HepG2 (cell line): ENCODE data around the gene RPS6KA2. TPM values are rescaled to one million over a fixed set of nuclear protein-coding genes. Genes with fewer than 3 reads are reported as not detected.

Source experiments
- CENPT ChIP-seq: sonication (generic); formaldehyde crosslinking; IDR thresholded peaks from 2 replicates; pipeline ENCODE4 v1.8.0; 2022; ENCODE audit warnings: low read depth, mild to moderate bottlenecking, moderate library complexity, missing genetic modification reagents
- FOXP1 ChIP-seq, 2 experiments: fragments of 450-650 bp in 1 of 2; IDR thresholded peaks; 2 replicates each; pipeline ENCODE4 v1.6.1; 2017 to 2018; ENCODE audit warnings: antibody characterized with exemption in 1 of 2
- ISL2 ChIP-seq: sonication (generic); formaldehyde crosslinking; IDR thresholded peaks from 2 replicates; pipeline ENCODE4 v1.5.0; 2020; ENCODE audit warnings: missing genetic modification reagents
- JUN ChIP-seq: sonication (generic); formaldehyde crosslinking; IDR thresholded peaks from 2 replicates; pipeline ENCODE4 v1.4.0; 2020; ENCODE audit warnings: mild to moderate bottlenecking, missing genetic modification reagents
- KDM1A ChIP-seq: IDR thresholded peaks from 2 replicates; pipeline ENCODE4 v1.6.1; 2016; ENCODE audit warnings: missing compliant biosample characterization
- MAFK ChIP-seq, 2 experiments: IDR thresholded peaks in 1 of 2; conservative IDR thresholded peaks in 1 of 2; 2 replicates each; pipeline ENCODE4 v1.6.1; 2011; ENCODE audit warnings: improper control_type of control experiment in 2 of 2, low read length in 2 of 2
- NR2F6 ChIP-seq, 2 experiments: IDR thresholded peaks; 2 replicates each; pipeline ENCODE4 v1.6.1; 2016; ENCODE audit warnings: antibody characterized with exemption in 1 of 2, mild to moderate bottlenecking in 1 of 2
- PHF5A ChIP-seq: IDR thresholded peaks from one replicate; pipeline ENCODE4 v1.6.1; 2018; ENCODE audit warnings: low read depth, missing genetic modification reagents; ENCODE audit not compliant: unreplicated experiment
- POLR2AphosphoS5 ChIP-seq: IDR thresholded peaks from 2 replicates; pipeline ENCODE4 v1.6.1; 2012; ENCODE audit warnings: low read depth, low read length
- PTBP1 ChIP-seq: fragments of 200-400 bp; formaldehyde crosslinking; IDR thresholded peaks from 2 replicates; pipeline ENCODE4 v1.6.1; 2018; ENCODE audit warnings: low read length, low read depth; ENCODE audit not compliant: poor library complexity, severe bottlenecking
- RELA ChIP-seq: sonication (generic); formaldehyde crosslinking; IDR thresholded peaks from 2 replicates; pipeline ENCODE4 v1.4.0; 2020; ENCODE audit warnings: missing genetic modification reagents
- SALL1 ChIP-seq: sonication (generic); formaldehyde crosslinking; IDR thresholded peaks from 2 replicates; pipeline ENCODE4 v1.8.0; 2022; ENCODE audit warnings: mild to moderate bottlenecking, missing genetic modification reagents
- SALL2 ChIP-seq: sonication (generic); formaldehyde crosslinking; IDR thresholded peaks from 2 replicates; pipeline ENCODE4 v1.8.1; 2023; ENCODE audit warnings: mild to moderate bottlenecking, missing genetic modification reagents, inconsistent platforms
- SOX6 ChIP-seq, 2 experiments: fragments of 450-650 bp in 1 of 2; sonication (generic) in 1 of 2; formaldehyde crosslinking in 1 of 2; IDR thresholded peaks; 2 replicates each; pipeline versions ENCODE4 v1.4.0 to v1.6.1; 2017 to 2020; ENCODE audit warnings: antibody characterized with exemption in 1 of 2, mild to moderate bottlenecking in 1 of 2, missing genetic modification reagents in 1 of 2
- SRF ChIP-seq: IDR thresholded peaks from 2 replicates; pipeline ENCODE4 v1.6.1; 2011; ENCODE audit warnings: mild to moderate bottlenecking, low read depth, low read length, moderate library complexity
- TBL1XR1 ChIP-seq: fragments of 150-350 bp; IDR thresholded peaks from 2 replicates; pipeline ENCODE4 v1.6.1; 2014; ENCODE audit warnings: borderline replicate concordance, low read length; ENCODE audit not compliant: partially characterized antibody
- ZNF256 ChIP-seq: sonication (generic); formaldehyde crosslinking; conservative IDR thresholded peaks from 2 replicates; pipeline ENCODE4 v1.4.0; 2020; ENCODE audit warnings: missing genetic modification reagents
- ZNF75D ChIP-seq: sonication (generic); formaldehyde crosslinking; IDR thresholded peaks from 2 replicates; pipeline ENCODE4 v1.8.1; 2023; ENCODE audit warnings: missing genetic modification reagents, mild to moderate bottlenecking, borderline replicate concordance
- polyA plus RNA-seq, 8 experiments: library from polyadenylated mRNA; depleted of rRNA in 3 of 8; stranded (reverse) in 7 of 8; unstranded in 1 of 8; fragments of >200 nt; fragmentation: Illumina TruSeq in 4 of 8; extraction: Trizol in 4 of 8; gene quantifications; 2 replicates each; pipeline versions ENCODE4 v1.2.1 to v1.2.3, GENCODE V29; 2011 to 2016; ENCODE audit warnings: low read depth in 4 of 8, missing spikeins in 1 of 8, mixed read lengths in 1 of 8; ENCODE audit not compliant: insufficient read depth in 1 of 8
- total RNA-seq, 5 experiments: library from RNA; depleted of rRNA; stranded (reverse); fragments of >200 nt; fragmentation: Illumina TruSeq; extraction: Trizol; gene quantifications; 2 replicates each; pipeline ENCODE4 v1.2.3, GENCODE V29; 2016; ENCODE audit warnings: low read depth in 1 of 5
- TF ChIP-seq, protein P1 (sequence below): sonication (generic); formaldehyde crosslinking; IDR thresholded peaks from 2 replicates; pipeline ENCODE4 v1.4.0; 2020; ENCODE audit warnings: missing genetic modification reagents
- TF ChIP-seq, protein P2 (sequence below): sonication (generic); formaldehyde crosslinking; IDR thresholded peaks from 2 replicates; pipeline ENCODE4 v1.4.0; 2020; ENCODE audit warnings: mild to moderate bottlenecking, low read depth, missing genetic modification reagents
- TF ChIP-seq, protein P3 (sequence below): IDR thresholded peaks from 2 replicates; pipeline ENCODE4 v1.6.1; 2012; ENCODE audit warnings: inconsistent platforms
- TF ChIP-seq, protein P4 (sequence below): sonication (generic); formaldehyde crosslinking; IDR thresholded peaks from 2 replicates; pipeline ENCODE4 v1.5.1; 2020; ENCODE audit warnings: mild to moderate bottlenecking, missing genetic modification reagents, moderate library complexity

Gene RPS6KA2
- total and polyA plus RNA-seq, 2 of the 13 experiments (the other 11 are each of a cell fraction or from before 2014, with no cell fraction given), result 0.22 to 0.38 TPM

DNA sequence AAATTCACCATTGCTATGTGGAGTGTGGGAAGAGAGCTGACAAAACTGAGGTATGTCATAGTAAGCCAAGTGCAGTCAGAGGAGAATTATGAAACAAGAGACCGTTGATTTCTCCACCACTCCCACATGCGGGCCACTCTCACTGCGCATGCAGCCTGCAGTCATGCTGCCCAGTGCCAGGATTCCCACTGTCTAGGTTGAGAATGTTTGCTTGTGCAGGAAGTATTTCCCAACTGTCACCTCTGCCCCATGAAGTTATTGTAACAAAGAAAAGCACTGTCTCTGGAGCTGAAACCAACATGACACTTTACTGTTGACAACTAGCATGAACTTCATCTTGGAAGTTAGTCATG lies 266.0 kb downstream of the RPS6KA2 start (continued):
- TF ChIP-seq, protein P1, sequence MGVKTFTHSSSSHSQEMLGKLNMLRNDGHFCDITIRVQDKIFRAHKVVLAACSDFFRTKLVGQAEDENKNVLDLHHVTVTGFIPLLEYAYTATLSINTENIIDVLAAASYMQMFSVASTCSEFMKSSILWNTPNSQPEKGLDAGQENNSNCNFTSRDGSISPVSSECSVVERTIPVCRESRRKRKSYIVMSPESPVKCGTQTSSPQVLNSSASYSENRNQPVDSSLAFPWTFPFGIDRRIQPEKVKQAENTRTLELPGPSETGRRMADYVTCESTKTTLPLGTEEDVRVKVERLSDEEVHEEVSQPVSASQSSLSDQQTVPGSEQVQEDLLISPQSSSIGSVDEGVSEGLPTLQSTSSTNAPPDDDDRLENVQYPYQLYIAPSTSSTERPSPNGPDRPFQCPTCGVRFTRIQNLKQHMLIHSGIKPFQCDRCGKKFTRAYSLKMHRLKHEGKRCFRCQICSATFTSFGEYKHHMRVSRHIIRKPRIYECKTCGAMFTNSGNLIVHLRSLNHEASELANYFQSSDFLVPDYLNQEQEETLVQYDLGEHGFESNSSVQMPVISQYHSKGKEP (CRISPR knock-in tag), result peak; percentile 92; the same call in 1 of the 2 replicates
- TF ChIP-seq, protein P2, sequence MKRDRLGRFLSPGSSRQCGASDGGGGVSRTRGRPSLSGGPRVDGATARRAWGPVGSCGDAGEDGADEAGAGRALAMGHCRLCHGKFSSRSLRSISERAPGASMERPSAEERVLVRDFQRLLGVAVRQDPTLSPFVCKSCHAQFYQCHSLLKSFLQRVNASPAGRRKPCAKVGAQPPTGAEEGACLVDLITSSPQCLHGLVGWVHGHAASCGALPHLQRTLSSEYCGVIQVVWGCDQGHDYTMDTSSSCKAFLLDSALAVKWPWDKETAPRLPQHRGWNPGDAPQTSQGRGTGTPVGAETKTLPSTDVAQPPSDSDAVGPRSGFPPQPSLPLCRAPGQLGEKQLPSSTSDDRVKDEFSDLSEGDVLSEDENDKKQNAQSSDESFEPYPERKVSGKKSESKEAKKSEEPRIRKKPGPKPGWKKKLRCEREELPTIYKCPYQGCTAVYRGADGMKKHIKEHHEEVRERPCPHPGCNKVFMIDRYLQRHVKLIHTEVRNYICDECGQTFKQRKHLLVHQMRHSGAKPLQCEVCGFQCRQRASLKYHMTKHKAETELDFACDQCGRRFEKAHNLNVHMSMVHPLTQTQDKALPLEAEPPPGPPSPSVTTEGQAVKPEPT, result no peak
- TF ChIP-seq SOX6 (IDR thresholded peaks at IDR 0.05) (no peak), SOX6 (CRISPR knock-in tag; IDR thresholded peaks at IDR 0.05) (peak; percentile 98), ISL2 (CRISPR knock-in tag) (peak; percentile 95), SALL2 (CRISPR knock-in tag) (peak; percentile 97), ZNF75D (no peak), JUN (peak; percentile 80; the same call in 1 of the 2 replicates), POLR2AphosphoS5 (peak; percentile 71), TBL1XR1 (peak; percentile 95), ZNF256 (peak; percentile 96), PHF5A (peak; percentile 89), RELA (no peak), CENPT (CRISPR knock-in tag) (no peak), PTBP1 (no peak), KDM1A (CRISPR knock-in tag) (no peak), MAFK (conservative IDR thresholded peaks at IDR 0.05 in 1 of 2, IDR thresholded peaks at IDR 0.05 in 1 of 2; ENCODE audit: low read length in 2 of 2) (peak; percentile 11 to 35; a peak in 2 of 4 replicates), NR2F6 (IDR thresholded peaks at IDR 0.05) (peak; percentile 99), NR2F6 (CRISPR knock-in tag; IDR thresholded peaks at IDR 0.05) (peak; percentile 99), FOXP1 (IDR thresholded peaks at IDR 0.05) (peak; percentile 68), FOXP1 (CRISPR knock-in tag; IDR thresholded peaks at IDR 0.05) (peak; percentile 92), SALL1 (CRISPR knock-in tag) (peak; percentile 100), SRF (0 out of 2 replicates have a peak, but pooled peaks have one; percentile 36)
- TF ChIP-seq, protein P3, sequence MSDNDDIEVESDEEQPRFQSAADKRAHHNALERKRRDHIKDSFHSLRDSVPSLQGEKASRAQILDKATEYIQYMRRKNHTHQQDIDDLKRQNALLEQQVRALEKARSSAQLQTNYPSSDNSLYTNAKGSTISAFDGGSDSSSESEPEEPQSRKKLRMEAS, result peak; percentile 98
- TF ChIP-seq, protein P4, sequence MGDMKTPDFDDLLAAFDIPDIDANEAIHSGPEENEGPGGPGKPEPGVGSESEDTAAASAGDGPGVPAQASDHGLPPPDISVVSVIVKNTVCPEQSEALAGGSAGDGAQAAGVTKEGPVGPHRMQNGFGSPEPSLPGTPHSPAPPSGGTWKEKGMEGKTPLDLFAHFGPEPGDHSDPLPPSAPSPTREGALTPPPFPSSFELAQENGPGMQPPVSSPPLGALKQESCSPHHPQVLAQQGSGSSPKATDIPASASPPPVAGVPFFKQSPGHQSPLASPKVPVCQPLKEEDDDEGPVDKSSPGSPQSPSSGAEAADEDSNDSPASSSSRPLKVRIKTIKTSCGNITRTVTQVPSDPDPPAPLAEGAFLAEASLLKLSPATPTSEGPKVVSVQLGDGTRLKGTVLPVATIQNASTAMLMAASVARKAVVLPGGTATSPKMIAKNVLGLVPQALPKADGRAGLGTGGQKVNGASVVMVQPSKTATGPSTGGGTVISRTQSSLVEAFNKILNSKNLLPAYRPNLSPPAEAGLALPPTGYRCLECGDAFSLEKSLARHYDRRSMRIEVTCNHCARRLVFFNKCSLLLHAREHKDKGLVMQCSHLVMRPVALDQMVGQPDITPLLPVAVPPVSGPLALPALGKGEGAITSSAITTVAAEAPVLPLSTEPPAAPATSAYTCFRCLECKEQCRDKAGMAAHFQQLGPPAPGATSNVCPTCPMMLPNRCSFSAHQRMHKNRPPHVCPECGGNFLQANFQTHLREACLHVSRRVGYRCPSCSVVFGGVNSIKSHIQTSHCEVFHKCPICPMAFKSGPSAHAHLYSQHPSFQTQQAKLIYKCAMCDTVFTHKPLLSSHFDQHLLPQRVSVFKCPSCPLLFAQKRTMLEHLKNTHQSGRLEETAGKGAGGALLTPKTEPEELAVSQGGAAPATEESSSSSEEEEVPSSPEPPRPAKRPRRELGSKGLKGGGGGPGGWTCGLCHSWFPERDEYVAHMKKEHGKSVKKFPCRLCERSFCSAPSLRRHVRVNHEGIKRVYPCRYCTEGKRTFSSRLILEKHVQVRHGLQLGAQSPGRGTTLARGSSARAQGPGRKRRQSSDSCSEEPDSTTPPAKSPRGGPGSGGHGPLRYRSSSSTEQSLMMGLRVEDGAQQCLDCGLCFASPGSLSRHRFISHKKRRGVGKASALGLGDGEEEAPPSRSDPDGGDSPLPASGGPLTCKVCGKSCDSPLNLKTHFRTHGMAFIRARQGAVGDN (CRISPR knock-in tag), result peak; percentile 80; the same call in 1 of the 2 replicates
